ENCODE measurements around the gene OCLN.
"Not testable (repeated sequence)": the region's sequence is repeated elsewhere in the genome, so short reads cannot be mapped to it uniquely, and the experiment has no call there.

GRCh38 chr5:69450527-69450926 is 42.1 kb upstream of the OCLN start:
- TF ChIP-seq CTCF (IDR thresholded peaks at IDR 0.05; ENCODE audit: low read depth, low read length, missing input control); NR2F2 (IDR thresholded peaks at IDR 0.05); MAX (IDR thresholded peaks at IDR 0.05); TAF1 (conservative IDR thresholded peaks at IDR 0.05); ATF3 (IDR thresholded peaks at IDR 0.05): not testable (repeated sequence)
- TF ChIP-seq RXRA (IDR thresholded peaks at IDR 0.05): peak in 1 of 2 donors; percentile 29
